ENCODE data around the gene FBLN1.

The FBLN1 gene

GRCh38 chr22:45627489-45628233 lies 125.0 kb downstream of the FBLN1 start:
- no peaks in the 10 kb centered on the region for H3K9me3 ChIP-seq (ENCODE audit: low read length)
- no peak overlapping the region for H2AFZ ChIP-seq (ENCODE audit: low read length)
- no peaks in the 10 kb centered on the region for H3K36me3 ChIP-seq (ENCODE audit: insufficient read depth, low read length)
- no peaks in the 10 kb centered on the region for H3K4me1 ChIP-seq (ENCODE audit: insufficient read depth, low read length, severe bottlenecking)
- H3K27me3 ChIP-seq (ENCODE audit: insufficient read depth, low read length): peaks cover 4% of the 10 kb centered on the region; the same call in 1 of the 2 replicates
- H3K79me2 ChIP-seq (ENCODE audit: insufficient read depth, low read length): no peaks in the 10 kb centered on the region
- H3F3A ChIP-seq (ENCODE audit: insufficient read depth, low read length): no peaks in the 10 kb centered on the region
- no peak overlapping the region for H3K4me2 ChIP-seq (ENCODE audit: low read length)
- H3K4me3 ChIP-seq (ENCODE audit: low read depth, low read length, poor library complexity, severe bottlenecking): no peak overlapping the region
- H3K27ac ChIP-seq (ENCODE audit: low read depth, low read length, poor library complexity, severe bottlenecking): no peak overlapping the region
- no peak overlapping the region for H3K9ac ChIP-seq (ENCODE audit: low read length)
- TF ChIP-seq CTCF (IDR thresholded peaks at IDR 0.05; ENCODE audit: low read length): no peak
- no peak for TF ChIP-seq EZH2 (IDR thresholded peaks at IDR 0.05; ENCODE audit: borderline replicate concordance, low read length)
- no peaks in the 10 kb centered on the region for H4K20me1 ChIP-seq (ENCODE audit: insufficient read depth, low read length)
- H3K9me2 ChIP-seq (ENCODE audit: low read depth, low read length): no peaks in the 10 kb centered on the region

GRCh38 chr22:45628515-45628914 lies 125.8 kb downstream of the FBLN1 start:
- H3K9ac ChIP-seq (ENCODE audit: low read length): no peak overlapping the region
- no peak overlapping the region for H3K4me2 ChIP-seq (ENCODE audit: low read length)
- H3F3A ChIP-seq (ENCODE audit: insufficient read depth, low read length): no peaks in the 10 kb centered on the region
- H3K27me3 ChIP-seq (ENCODE audit: insufficient read depth, low read length): peaks cover 4% of the 10 kb centered on the region; the same call in 1 of the 2 replicates
- H3K27ac ChIP-seq (ENCODE audit: low read depth, low read length, poor library complexity, severe bottlenecking): no peak overlapping the region
- H3K79me2 ChIP-seq (ENCODE audit: insufficient read depth, low read length): no peaks in the 10 kb centered on the region
- H3K36me3 ChIP-seq (ENCODE audit: insufficient read depth, low read length): no peaks in the 10 kb centered on the region
- no peaks in the 10 kb centered on the region for H3K9me3 ChIP-seq (ENCODE audit: low read length)
- no peaks in the 10 kb centered on the region for H4K20me1 ChIP-seq (ENCODE audit: insufficient read depth, low read length)
- no peak for TF ChIP-seq EZH2 (IDR thresholded peaks at IDR 0.05; ENCODE audit: borderline replicate concordance, low read length)
- no peak for TF ChIP-seq CTCF (IDR thresholded peaks at IDR 0.05; ENCODE audit: low read length)
- H3K9me2 ChIP-seq (ENCODE audit: low read depth, low read length): no peaks in the 10 kb centered on the region
- H2AFZ ChIP-seq (ENCODE audit: low read length): no peak overlapping the region
- no peak overlapping the region for H3K4me3 ChIP-seq (ENCODE audit: low read depth, low read length, poor library complexity, severe bottlenecking)
- no peaks in the 10 kb centered on the region for H3K4me1 ChIP-seq (ENCODE audit: insufficient read depth, low read length, severe bottlenecking)

- Histone ChIP-seq H2AFZ (ENCODE audit: low read length) (no peak overlapping the region), H3K27ac (ENCODE audit: low read depth, low read length, poor library complexity, severe bottlenecking) (no peak overlapping the region)
Observed at GRCh38 chr22:45629469-45630089, 126.9 kb downstream of the FBLN1 start.

More at GRCh38 chr22:45629469-45630089, 126.9 kb downstream of the FBLN1 start:
- H3K9ac ChIP-seq (ENCODE audit: low read length): no peak overlapping the region
- H4K20me1 ChIP-seq (ENCODE audit: insufficient read depth, low read length): no peaks in the 10 kb centered on the region
- H3K9me2 ChIP-seq (ENCODE audit: low read depth, low read length): no peaks in the 10 kb centered on the region
- H3K9me3 ChIP-seq (ENCODE audit: low read length): no peaks in the 10 kb centered on the region
- H3F3A ChIP-seq (ENCODE audit: insufficient read depth, low read length): no peaks in the 10 kb centered on the region
- H3K4me1 ChIP-seq (ENCODE audit: insufficient read depth, low read length, severe bottlenecking): no peaks in the 10 kb centered on the region
- no peak overlapping the region for H3K4me3 ChIP-seq (ENCODE audit: low read depth, low read length, poor library complexity, severe bottlenecking)
- H3K4me2 ChIP-seq (ENCODE audit: low read length): no peak overlapping the region
- H3K79me2 ChIP-seq (ENCODE audit: insufficient read depth, low read length): no peaks in the 10 kb centered on the region
- no peaks in the 10 kb centered on the region for H3K36me3 ChIP-seq (ENCODE audit: insufficient read depth, low read length)
- H3K27me3 ChIP-seq (ENCODE audit: insufficient read depth, low read length): peaks cover 4% of the 10 kb centered on the region; the same call in 1 of the 2 replicates
- TF ChIP-seq CTCF (IDR thresholded peaks at IDR 0.05; ENCODE audit: low read length) (no peak), EZH2 (IDR thresholded peaks at IDR 0.05; ENCODE audit: borderline replicate concordance, low read length) (no peak)

Measured in OCI-LY1 (cell line).